ENCODE measurements around the gene PLCG2. TPM values are rescaled to one million over a fixed set of nuclear protein-coding genes. Genes with fewer than 3 reads are reported as not detected.

The PLCG2 gene
- total and polyA plus RNA-seq, 2 of the 8 experiments (the other 6 are each of a cell fraction or from before 2014, with no cell fraction given): 6.1 to 6.9 TPM

DNA sequence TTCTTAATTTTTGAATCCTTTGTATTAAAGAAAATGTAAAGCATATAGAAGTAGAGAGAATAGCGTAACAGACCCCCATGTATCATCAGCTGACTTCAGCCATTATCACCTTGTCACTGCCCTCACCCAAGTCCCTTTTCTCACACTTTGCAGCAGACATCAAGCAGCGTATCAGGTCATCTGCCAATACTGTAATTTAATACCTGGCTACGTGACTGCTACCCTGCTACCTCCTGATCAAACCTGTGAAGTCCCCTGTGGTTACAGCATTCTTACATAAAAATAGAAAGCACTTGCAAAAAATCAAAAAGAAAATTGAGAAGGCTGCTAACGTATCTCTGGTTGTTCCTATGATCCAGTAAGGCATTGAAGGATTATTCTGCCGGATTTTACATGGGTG, 96.4 kb downstream of the PLCG2 start (continued):
- TF ChIP-seq NANOG (IDR thresholded peaks at IDR 0.05; ENCODE audit: insufficient read depth, low read depth, low read length, poor library complexity, severe bottlenecking) (no peak), CBX5 (IDR thresholded peaks at IDR 0.05; ENCODE audit: low read depth, low read length) (no peak), TCF12 (IDR thresholded peaks at IDR 0.05; ENCODE audit: low read depth, low read length) (no peak)
